ENCODE measurements around the gene EGR2. TPM values are rescaled to one million over a fixed set of nuclear protein-coding genes. Genes with fewer than 3 reads are reported as not detected.

Gene EGR2
- polyA plus RNA-seq, 1 donor from 2014 or later, result 1.7 TPM

- no peaks in the 10 kb centered on the region for H3K9me2 ChIP-seq (ENCODE audit: insufficient read depth, low read length)
- no peak overlapping the region for H3K9ac ChIP-seq (ENCODE audit: low read length)
- no peak overlapping the region for H3K4me2 ChIP-seq (ENCODE audit: low read length)
- H3K9me3 ChIP-seq (ENCODE audit: low read length), result no peaks in the 10 kb centered on the region
- H3F3A ChIP-seq (ENCODE audit: insufficient read depth, low read length, poor library complexity, severe bottlenecking), result no peaks in the 10 kb centered on the region
- H2AFZ ChIP-seq (ENCODE audit: low read depth, low read length), result no peak overlapping the region
- TF ChIP-seq MXI1 (conservative IDR thresholded peaks at IDR 0.05; ENCODE audit: poor library complexity, severe bottlenecking) (no peak), EP300 (conservative IDR thresholded peaks at IDR 0.05; ENCODE audit: poor library complexity, severe bottlenecking) (no peak), TAF1 (IDR thresholded peaks at IDR 0.05; ENCODE audit: low read depth) (no peak), RAD21 (conservative IDR thresholded peaks at IDR 0.05) (no peak), POLR2AphosphoS5 (IDR thresholded peaks at IDR 0.05) (no peak), EZH2 (IDR thresholded peaks at IDR 0.05; ENCODE audit: borderline replicate concordance, insufficient read depth, low read length, poor library complexity, severe bottlenecking) (no peak), SMC3 (conservative IDR thresholded peaks at IDR 0.05; ENCODE audit: poor library complexity) (no peak)
- TF ChIP-seq, protein P1, sequence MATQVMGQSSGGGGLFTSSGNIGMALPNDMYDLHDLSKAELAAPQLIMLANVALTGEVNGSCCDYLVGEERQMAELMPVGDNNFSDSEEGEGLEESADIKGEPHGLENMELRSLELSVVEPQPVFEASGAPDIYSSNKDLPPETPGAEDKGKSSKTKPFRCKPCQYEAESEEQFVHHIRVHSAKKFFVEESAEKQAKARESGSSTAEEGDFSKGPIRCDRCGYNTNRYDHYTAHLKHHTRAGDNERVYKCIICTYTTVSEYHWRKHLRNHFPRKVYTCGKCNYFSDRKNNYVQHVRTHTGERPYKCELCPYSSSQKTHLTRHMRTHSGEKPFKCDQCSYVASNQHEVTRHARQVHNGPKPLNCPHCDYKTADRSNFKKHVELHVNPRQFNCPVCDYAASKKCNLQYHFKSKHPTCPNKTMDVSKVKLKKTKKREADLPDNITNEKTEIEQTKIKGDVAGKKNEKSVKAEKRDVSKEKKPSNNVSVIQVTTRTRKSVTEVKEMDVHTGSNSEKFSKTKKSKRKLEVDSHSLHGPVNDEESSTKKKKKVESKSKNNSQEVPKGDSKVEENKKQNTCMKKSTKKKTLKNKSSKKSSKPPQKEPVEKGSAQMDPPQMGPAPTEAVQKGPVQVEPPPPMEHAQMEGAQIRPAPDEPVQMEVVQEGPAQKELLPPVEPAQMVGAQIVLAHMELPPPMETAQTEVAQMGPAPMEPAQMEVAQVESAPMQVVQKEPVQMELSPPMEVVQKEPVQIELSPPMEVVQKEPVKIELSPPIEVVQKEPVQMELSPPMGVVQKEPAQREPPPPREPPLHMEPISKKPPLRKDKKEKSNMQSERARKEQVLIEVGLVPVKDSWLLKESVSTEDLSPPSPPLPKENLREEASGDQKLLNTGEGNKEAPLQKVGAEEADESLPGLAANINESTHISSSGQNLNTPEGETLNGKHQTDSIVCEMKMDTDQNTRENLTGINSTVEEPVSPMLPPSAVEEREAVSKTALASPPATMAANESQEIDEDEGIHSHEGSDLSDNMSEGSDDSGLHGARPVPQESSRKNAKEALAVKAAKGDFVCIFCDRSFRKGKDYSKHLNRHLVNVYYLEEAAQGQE (IDR thresholded peaks at IDR 0.05; ENCODE audit: borderline replicate concordance), result no peak
- TF ChIP-seq, protein P2, sequence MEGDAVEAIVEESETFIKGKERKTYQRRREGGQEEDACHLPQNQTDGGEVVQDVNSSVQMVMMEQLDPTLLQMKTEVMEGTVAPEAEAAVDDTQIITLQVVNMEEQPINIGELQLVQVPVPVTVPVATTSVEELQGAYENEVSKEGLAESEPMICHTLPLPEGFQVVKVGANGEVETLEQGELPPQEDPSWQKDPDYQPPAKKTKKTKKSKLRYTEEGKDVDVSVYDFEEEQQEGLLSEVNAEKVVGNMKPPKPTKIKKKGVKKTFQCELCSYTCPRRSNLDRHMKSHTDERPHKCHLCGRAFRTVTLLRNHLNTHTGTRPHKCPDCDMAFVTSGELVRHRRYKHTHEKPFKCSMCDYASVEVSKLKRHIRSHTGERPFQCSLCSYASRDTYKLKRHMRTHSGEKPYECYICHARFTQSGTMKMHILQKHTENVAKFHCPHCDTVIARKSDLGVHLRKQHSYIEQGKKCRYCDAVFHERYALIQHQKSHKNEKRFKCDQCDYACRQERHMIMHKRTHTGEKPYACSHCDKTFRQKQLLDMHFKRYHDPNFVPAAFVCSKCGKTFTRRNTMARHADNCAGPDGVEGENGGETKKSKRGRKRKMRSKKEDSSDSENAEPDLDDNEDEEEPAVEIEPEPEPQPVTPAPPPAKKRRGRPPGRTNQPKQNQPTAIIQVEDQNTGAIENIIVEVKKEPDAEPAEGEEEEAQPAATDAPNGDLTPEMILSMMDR (IDR thresholded peaks at IDR 0.05; ENCODE audit: poor library complexity, severe bottlenecking), result no peak
- H3K4me3 ChIP-seq (ENCODE audit: low read length), result no peak overlapping the region
- no peaks in the 10 kb centered on the region for H3K79me2 ChIP-seq (replicated peaks; ENCODE audit: insufficient read depth, low read length)
- H3K27me3 ChIP-seq (ENCODE audit: insufficient read depth, low read depth, low read length), result no peaks in the 10 kb centered on the region
- no peak overlapping the region for H3K27ac ChIP-seq (ENCODE audit: low read length)
- no peaks in the 10 kb centered on the region for H4K20me1 ChIP-seq (ENCODE audit: insufficient read depth)
- H3K36me3 ChIP-seq (ENCODE audit: insufficient read depth, low read length), result no peaks in the 10 kb centered on the region
Measured at GRCh38 chr10:62852961-62853702, 37.0 kb upstream of the EGR2 start.

- Histone ChIP-seq H3K27me3 (ENCODE audit: insufficient read depth, low read depth, low read length) (no peaks in the 10 kb centered on the region), H3K9me2 (ENCODE audit: insufficient read depth, low read length) (no peaks in the 10 kb centered on the region), H2AFZ (ENCODE audit: low read depth, low read length) (no peak overlapping the region), H3F3A (ENCODE audit: insufficient read depth, low read length, poor library complexity, severe bottlenecking) (no peaks in the 10 kb centered on the region), H3K4me2 (ENCODE audit: low read length) (no peak overlapping the region), H3K4me3 (ENCODE audit: low read length) (no peak overlapping the region), H3K79me2 (replicated peaks; ENCODE audit: insufficient read depth, low read length) (no peaks in the 10 kb centered on the region), H4K20me1 (ENCODE audit: insufficient read depth) (no peaks in the 10 kb centered on the region), H3K9ac (ENCODE audit: low read length) (no peak overlapping the region), H3K27ac (ENCODE audit: low read length) (no peak overlapping the region), H3K36me3 (ENCODE audit: insufficient read depth, low read length) (no peaks in the 10 kb centered on the region), H3K9me3 (ENCODE audit: low read length) (peaks cover 6% of the 10 kb centered on the region)
- TF ChIP-seq POLR2AphosphoS5 (IDR thresholded peaks at IDR 0.05), result no peak
- TF ChIP-seq, protein P1 (IDR thresholded peaks at IDR 0.05; ENCODE audit: borderline replicate concordance), result no peak
- no peak for TF ChIP-seq EZH2 (IDR thresholded peaks at IDR 0.05; ENCODE audit: borderline replicate concordance, insufficient read depth, low read length, poor library complexity, severe bottlenecking)
- no peak for TF ChIP-seq SMC3 (conservative IDR thresholded peaks at IDR 0.05; ENCODE audit: poor library complexity)
- no peak for TF ChIP-seq TAF1 (IDR thresholded peaks at IDR 0.05; ENCODE audit: low read depth)
- TF ChIP-seq EP300 (conservative IDR thresholded peaks at IDR 0.05; ENCODE audit: poor library complexity, severe bottlenecking), result no peak
- TF ChIP-seq RAD21 (conservative IDR thresholded peaks at IDR 0.05), result no peak
- no peak for TF ChIP-seq MXI1 (conservative IDR thresholded peaks at IDR 0.05; ENCODE audit: poor library complexity, severe bottlenecking)
- TF ChIP-seq, protein P2 (IDR thresholded peaks at IDR 0.05; ENCODE audit: poor library complexity, severe bottlenecking), result no peak
Measured at GRCh38 chr10:62851442-62851841, 35.3 kb upstream of the EGR2 start.

Data from neural cell (in vitro differentiated cells).